Suprapubic skin (tissue), 4 donors: ENCODE data around the gene HERC3.

Experiments used
- EP300 ChIP-seq: sonication (generic); formaldehyde crosslinking; IDR thresholded peaks from one replicate; pipeline ENCODE4 v1.6.1; 2017; ENCODE audit warnings: antibody characterized with exemption
- POLR2AphosphoS5 ChIP-seq, 3 donors: sonication (generic); formaldehyde crosslinking; IDR thresholded peaks; one replicate each; pipeline ENCODE4 v1.6.1; 2017; ENCODE audit warnings: antibody characterized with exemption in 3 of 3
- TF ChIP-seq, protein P1 (sequence below), 2 donors: fragments of 200-600 bp in 1 of 2; fragments of 450-650 bp in 1 of 2; sonication (generic) in 1 of 2; IDR thresholded peaks; one replicate each; pipeline ENCODE4 v1.5.1; 2016 to 2019; ENCODE audit warnings: antibody characterized with exemption in 2 of 2, mild to moderate bottlenecking in 1 of 2, moderate library complexity in 1 of 2

DNA sequence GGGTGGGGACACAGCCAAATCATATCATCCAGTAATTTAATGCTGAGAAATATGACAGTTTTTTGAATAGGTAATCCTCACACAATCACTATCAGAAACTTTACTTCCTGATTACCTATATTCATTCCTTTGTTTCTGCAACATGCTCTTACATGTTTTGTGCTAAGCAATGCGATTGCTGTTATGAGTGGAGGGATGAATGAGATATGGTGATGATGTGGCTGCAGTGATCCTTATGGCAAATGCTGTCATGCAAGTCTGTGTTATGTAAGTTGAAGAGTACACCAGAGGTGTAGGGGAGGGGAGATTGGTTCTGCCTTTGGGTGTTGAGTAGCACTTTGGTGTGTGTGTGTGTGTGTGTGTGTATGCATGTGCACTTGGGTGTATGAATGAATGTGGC, 14.6 kb downstream of the HERC3 start:
- TF ChIP-seq, protein P1, sequence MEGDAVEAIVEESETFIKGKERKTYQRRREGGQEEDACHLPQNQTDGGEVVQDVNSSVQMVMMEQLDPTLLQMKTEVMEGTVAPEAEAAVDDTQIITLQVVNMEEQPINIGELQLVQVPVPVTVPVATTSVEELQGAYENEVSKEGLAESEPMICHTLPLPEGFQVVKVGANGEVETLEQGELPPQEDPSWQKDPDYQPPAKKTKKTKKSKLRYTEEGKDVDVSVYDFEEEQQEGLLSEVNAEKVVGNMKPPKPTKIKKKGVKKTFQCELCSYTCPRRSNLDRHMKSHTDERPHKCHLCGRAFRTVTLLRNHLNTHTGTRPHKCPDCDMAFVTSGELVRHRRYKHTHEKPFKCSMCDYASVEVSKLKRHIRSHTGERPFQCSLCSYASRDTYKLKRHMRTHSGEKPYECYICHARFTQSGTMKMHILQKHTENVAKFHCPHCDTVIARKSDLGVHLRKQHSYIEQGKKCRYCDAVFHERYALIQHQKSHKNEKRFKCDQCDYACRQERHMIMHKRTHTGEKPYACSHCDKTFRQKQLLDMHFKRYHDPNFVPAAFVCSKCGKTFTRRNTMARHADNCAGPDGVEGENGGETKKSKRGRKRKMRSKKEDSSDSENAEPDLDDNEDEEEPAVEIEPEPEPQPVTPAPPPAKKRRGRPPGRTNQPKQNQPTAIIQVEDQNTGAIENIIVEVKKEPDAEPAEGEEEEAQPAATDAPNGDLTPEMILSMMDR (IDR thresholded peaks at IDR 0.05) = no peak
- no peak for TF ChIP-seq EP300
- TF ChIP-seq POLR2AphosphoS5 (IDR thresholded peaks at IDR 0.05) = no peak
